ENCODE data around the gene MCU.

DNA sequence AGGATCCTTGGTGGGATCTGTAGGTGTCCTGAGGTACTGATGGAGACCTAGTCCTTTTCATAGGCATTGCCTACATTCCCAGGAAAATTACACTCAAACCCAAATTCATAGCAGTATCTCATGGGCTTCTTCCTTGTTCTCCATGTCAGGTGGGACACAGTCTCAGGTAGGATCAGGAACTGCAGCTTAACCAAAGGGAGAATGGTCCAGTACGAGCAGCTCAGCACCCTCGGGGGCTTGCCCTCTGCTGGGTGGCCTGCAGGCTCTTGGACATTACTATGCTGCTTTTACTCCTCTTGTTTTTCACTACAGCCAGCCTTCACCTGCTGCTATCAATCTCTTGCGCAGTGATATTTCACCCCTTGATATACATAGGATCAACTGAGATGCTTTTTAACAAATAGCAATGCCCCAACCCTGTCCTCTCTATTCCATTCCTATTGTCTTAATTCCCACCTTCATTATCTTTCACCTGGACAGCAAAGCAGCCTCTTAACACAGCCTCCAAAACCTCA lies 234.1 kb downstream of the MCU start:
- TF ChIP-seq, protein P1, sequence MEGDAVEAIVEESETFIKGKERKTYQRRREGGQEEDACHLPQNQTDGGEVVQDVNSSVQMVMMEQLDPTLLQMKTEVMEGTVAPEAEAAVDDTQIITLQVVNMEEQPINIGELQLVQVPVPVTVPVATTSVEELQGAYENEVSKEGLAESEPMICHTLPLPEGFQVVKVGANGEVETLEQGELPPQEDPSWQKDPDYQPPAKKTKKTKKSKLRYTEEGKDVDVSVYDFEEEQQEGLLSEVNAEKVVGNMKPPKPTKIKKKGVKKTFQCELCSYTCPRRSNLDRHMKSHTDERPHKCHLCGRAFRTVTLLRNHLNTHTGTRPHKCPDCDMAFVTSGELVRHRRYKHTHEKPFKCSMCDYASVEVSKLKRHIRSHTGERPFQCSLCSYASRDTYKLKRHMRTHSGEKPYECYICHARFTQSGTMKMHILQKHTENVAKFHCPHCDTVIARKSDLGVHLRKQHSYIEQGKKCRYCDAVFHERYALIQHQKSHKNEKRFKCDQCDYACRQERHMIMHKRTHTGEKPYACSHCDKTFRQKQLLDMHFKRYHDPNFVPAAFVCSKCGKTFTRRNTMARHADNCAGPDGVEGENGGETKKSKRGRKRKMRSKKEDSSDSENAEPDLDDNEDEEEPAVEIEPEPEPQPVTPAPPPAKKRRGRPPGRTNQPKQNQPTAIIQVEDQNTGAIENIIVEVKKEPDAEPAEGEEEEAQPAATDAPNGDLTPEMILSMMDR (IDR thresholded peaks at IDR 0.05) = no peak
- TF ChIP-seq POLR2AphosphoS5 (IDR thresholded peaks at IDR 0.05) = no peak
- no peak for TF ChIP-seq EP300 (IDR thresholded peaks at IDR 0.05)
